Measurements from ENCODE around the gene VSTM1. TPM values are rescaled to one million over a fixed set of nuclear protein-coding genes. Genes with fewer than 3 reads are reported as not detected.
A peak's percentile ranks its signal among the peaks of the same experiment; 100 is the strongest.

VSTM1 gene
- total and polyA plus RNA-seq, 2 of the 8 experiments (the other 6 are each of a cell fraction or from before 2014, with no cell fraction given) = 0.12 to 0.65 TPM

- H3K9ac ChIP-seq (replicated peaks in 1 of 4; ENCODE audit: extremely low read depth in 1 of 4, low read depth in 3 of 4, low read length in 3 of 4) = no peak overlapping the region
- 89% methylated on average over 13 of the region's 13 CpGs; no CpG with 5 or more reads in 1 of the 2 experiments for WGBS, 2 experiments (ENCODE audit: extremely low coverage in 1 of 2, insufficient coverage in 1 of 2, insufficient read length in 1 of 2, insufficient replicate concordance in 2 of 2, low coverage in 1 of 2, low lambda C conversion rate in 2 of 2, missing lambda C conversion rate in 1 of 2)
These were observed 41.8 kb downstream of the VSTM1 start for GRCh38 chr19:54021932-54022331.

More at GRCh38 chr19:54021932-54022331, 41.8 kb downstream of the VSTM1 start:
- Histone ChIP-seq H2BK20ac (ENCODE audit: low read length) (no peak overlapping the region), H3K27me3 (replicated peaks in 1 of 4; ENCODE audit: control insufficient read depth in 3 of 4, extremely low read depth in 1 of 4, insufficient read depth in 3 of 4, low read length in 3 of 4) (peaks cover 0 to 2% (median 0%) of the 10 kb centered on the region in 4 experiments; a peak in 1 of 7 replicates), H3K56ac (replicated peaks; ENCODE audit: insufficient read length, low read depth, low read length) (no peak overlapping the region), H4K8ac (ENCODE audit: extremely low read depth, insufficient read depth, low read length) (no peak overlapping the region), H3K9me3 (ENCODE audit: insufficient read depth in 2 of 2, low read depth in 1 of 2, low read length in 1 of 2) (no peaks in the 10 kb centered on the region), H4K5ac (ENCODE audit: insufficient read length, low read depth, low read length) (no peak overlapping the region), H4K20me1 (replicated peaks in 1 of 2; ENCODE audit: control insufficient read depth in 1 of 2, insufficient read depth in 2 of 2, low read length in 2 of 2) (no peaks in the 10 kb centered on the region), H3K18ac (ENCODE audit: extremely low read depth, low read length) (no peak overlapping the region), H3K4me1 (replicated peaks in 1 of 4; ENCODE audit: control insufficient read depth in 3 of 4, insufficient read depth in 4 of 4, low read length in 3 of 4) (peaks cover 0 to 6% (median 3%) of the 10 kb centered on the region in 4 experiments; a peak in 4 of 7 replicates), H2AFZ (ENCODE audit: low read length) (no peak overlapping the region), H3K14ac (ENCODE audit: insufficient read length) (no peak overlapping the region), H3K4me2 (ENCODE audit: insufficient read depth in 1 of 2, low read depth in 2 of 2, low read length in 2 of 2) (no peak overlapping the region), H3K23ac (ENCODE audit: insufficient read length) (no peak overlapping the region), H2BK12ac (ENCODE audit: low read depth, low read length) (no peak overlapping the region), H3K4ac (replicated peaks; ENCODE audit: insufficient read length, low read depth, low read length) (no peak overlapping the region), H3K23me2 (ENCODE audit: low read depth, low read length) (no peaks in the 10 kb centered on the region), H3K79me1 (ENCODE audit: low read depth, low read length) (no peaks in the 10 kb centered on the region), H3K27ac (ENCODE audit: low read depth, low read length) (no peak overlapping the region), H2BK15ac (ENCODE audit: low read length) (0 out of 2 replicates have a peak overlapping the region, but pooled peaks have one; percentile 55), H3K36me3 (ENCODE audit: control insufficient read depth in 2 of 4, insufficient read depth in 4 of 4, low read length in 3 of 4) (no peaks in the 10 kb centered on the region; a peak in 1 of 8 replicates), H4K91ac (replicated peaks; ENCODE audit: insufficient read length, low read length) (no peak overlapping the region), H2AK5ac (ENCODE audit: low read depth, low read length) (no peak overlapping the region), H3K79me2 (ENCODE audit: control insufficient read depth in 1 of 2, insufficient read depth in 2 of 2, low read length in 2 of 2) (no peaks in the 10 kb centered on the region), H2BK5ac (ENCODE audit: low read depth, low read length) (no peak overlapping the region), H3K4me3 (ENCODE audit: extremely low read depth in 1 of 4, insufficient read depth in 2 of 4, low read depth in 3 of 4, low read length in 4 of 4) (no peak overlapping the region), H2BK120ac (replicated peaks; ENCODE audit: low read depth, low read length) (no peak overlapping the region)
- ChIA-PET CTCF (ENCODE audit: partially characterized antibody) (interaction anchor here (0.9 to 5.7 kb wide), 8 partner anchors 10 to 212 kb away, joined by 3 to 42 read pairs (median 20); partner anchors contain the start of gene CACNG6), POLR2A (ENCODE audit: partially characterized antibody) (interaction anchor here (1.0 to 1.7 kb wide), 4 partner anchors 22 to 77 kb away, joined by 3 to 5 read pairs (median 3); no protein-coding TSS in a partner anchor)
- DNase-seq (ENCODE audit: low read depth in 1 of 2, low spot score in 2 of 2) (no peak), FAIRE-seq (no peak)
- TF ChIP-seq HDAC6 (IDR thresholded peaks at IDR 0.05; ENCODE audit: low read depth, low read length) = no peak
- TF ChIP-seq, protein P1, sequence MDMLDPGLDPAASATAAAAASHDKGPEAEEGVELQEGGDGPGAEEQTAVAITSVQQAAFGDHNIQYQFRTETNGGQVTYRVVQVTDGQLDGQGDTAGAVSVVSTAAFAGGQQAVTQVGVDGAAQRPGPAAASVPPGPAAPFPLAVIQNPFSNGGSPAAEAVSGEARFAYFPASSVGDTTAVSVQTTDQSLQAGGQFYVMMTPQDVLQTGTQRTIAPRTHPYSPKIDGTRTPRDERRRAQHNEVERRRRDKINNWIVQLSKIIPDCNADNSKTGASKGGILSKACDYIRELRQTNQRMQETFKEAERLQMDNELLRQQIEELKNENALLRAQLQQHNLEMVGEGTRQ (IDR thresholded peaks at IDR 0.05; ENCODE audit: low read length) = no peak
- no peak for TF ChIP-seq PHF8 (conservative IDR thresholded peaks at IDR 0.05; ENCODE audit: low read depth, low read length)
- TF ChIP-seq JUN (IDR thresholded peaks at IDR 0.05; ENCODE audit: low read depth, low read length) = no peak
- no peak for TF ChIP-seq JUND (IDR thresholded peaks at IDR 0.05; ENCODE audit: low read length)
